Neural cell (in vitro differentiated cells): ENCODE data around the gene COX7A2L.

ENCODE experiments used
- EP300 ChIP-seq: fragments of 450-650 bp; conservative IDR thresholded peaks from 2 replicates; pipeline ENCODE4 v1.6.1; 2014; ENCODE audit warnings: antibody characterized with exemption, mild to moderate bottlenecking, moderate library complexity; ENCODE audit not compliant: poor library complexity, severe bottlenecking
- EZH2 ChIP-seq: fragments of 200-600, 300-800 bp; shearing (Covaris generic), sonication (generic); IDR thresholded peaks from 2 replicates; pipeline ENCODE4 v1.6.1; 2014; ENCODE audit warnings: antibody characterized with exemption, low read length, borderline replicate concordance, mild to moderate bottlenecking; ENCODE audit not compliant: insufficient read depth, poor library complexity, severe bottlenecking
- MXI1 ChIP-seq: fragments of 450-650 bp; conservative IDR thresholded peaks from 2 replicates; pipeline ENCODE4 v1.6.1; 2014; ENCODE audit warnings: antibody characterized with exemption, mild to moderate bottlenecking; ENCODE audit not compliant: poor library complexity, severe bottlenecking
- POLR2AphosphoS5 ChIP-seq: IDR thresholded peaks from 2 replicates; pipeline ENCODE4 v1.6.1; 2012
- RAD21 ChIP-seq: fragments of 450-650 bp; conservative IDR thresholded peaks from 2 replicates; pipeline ENCODE4 v1.6.1; 2014; ENCODE audit warnings: antibody characterized with exemption, mild to moderate bottlenecking, moderate library complexity
- SMC3 ChIP-seq: fragments of 450-650 bp; conservative IDR thresholded peaks from 2 replicates; pipeline ENCODE4 v1.6.1; 2014; ENCODE audit warnings: antibody characterized with exemption, mild to moderate bottlenecking, moderate library complexity; ENCODE audit not compliant: poor library complexity
- TAF1 ChIP-seq: IDR thresholded peaks from 2 replicates; pipeline ENCODE4 v1.6.1; 2012; ENCODE audit warnings: low read depth
- TF ChIP-seq, protein P1 (sequence below): fragments of 450-650 bp; IDR thresholded peaks from 2 replicates; pipeline ENCODE4 v1.5.1; 2014; ENCODE audit warnings: antibody characterized with exemption, mild to moderate bottlenecking, moderate library complexity; ENCODE audit not compliant: poor library complexity, severe bottlenecking
- TF ChIP-seq, protein P2 (sequence below): IDR thresholded peaks from 2 replicates; pipeline ENCODE4 v1.6.1; 2012; ENCODE audit warnings: borderline replicate concordance

DNA sequence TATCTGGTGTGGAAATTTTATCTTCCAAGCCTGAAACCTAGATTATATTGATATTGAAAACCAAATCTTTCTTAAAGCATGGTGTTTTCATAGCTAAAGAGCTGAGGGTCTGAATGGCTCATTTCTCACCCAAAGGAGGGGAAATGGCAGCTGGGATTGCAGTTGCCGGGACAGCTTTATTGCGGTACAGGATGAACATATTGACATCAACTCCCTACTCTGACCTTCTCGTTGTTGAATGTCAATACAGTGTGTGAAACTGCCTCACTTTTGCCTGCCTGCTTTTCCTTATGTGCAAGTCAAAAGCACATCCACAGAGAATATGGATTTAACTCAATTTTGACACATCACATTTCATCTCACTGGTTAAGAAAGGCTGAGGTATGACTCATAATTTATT is 3.6 kb upstream of the COX7A2L start:
- TF ChIP-seq, protein P1, sequence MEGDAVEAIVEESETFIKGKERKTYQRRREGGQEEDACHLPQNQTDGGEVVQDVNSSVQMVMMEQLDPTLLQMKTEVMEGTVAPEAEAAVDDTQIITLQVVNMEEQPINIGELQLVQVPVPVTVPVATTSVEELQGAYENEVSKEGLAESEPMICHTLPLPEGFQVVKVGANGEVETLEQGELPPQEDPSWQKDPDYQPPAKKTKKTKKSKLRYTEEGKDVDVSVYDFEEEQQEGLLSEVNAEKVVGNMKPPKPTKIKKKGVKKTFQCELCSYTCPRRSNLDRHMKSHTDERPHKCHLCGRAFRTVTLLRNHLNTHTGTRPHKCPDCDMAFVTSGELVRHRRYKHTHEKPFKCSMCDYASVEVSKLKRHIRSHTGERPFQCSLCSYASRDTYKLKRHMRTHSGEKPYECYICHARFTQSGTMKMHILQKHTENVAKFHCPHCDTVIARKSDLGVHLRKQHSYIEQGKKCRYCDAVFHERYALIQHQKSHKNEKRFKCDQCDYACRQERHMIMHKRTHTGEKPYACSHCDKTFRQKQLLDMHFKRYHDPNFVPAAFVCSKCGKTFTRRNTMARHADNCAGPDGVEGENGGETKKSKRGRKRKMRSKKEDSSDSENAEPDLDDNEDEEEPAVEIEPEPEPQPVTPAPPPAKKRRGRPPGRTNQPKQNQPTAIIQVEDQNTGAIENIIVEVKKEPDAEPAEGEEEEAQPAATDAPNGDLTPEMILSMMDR: no peak
- TF ChIP-seq EZH2 (no peak), POLR2AphosphoS5 (peak; percentile 38), RAD21 (no peak), SMC3 (no peak), EP300 (peak; percentile 30), TAF1 (no peak), MXI1 (no peak)
- TF ChIP-seq, protein P2, sequence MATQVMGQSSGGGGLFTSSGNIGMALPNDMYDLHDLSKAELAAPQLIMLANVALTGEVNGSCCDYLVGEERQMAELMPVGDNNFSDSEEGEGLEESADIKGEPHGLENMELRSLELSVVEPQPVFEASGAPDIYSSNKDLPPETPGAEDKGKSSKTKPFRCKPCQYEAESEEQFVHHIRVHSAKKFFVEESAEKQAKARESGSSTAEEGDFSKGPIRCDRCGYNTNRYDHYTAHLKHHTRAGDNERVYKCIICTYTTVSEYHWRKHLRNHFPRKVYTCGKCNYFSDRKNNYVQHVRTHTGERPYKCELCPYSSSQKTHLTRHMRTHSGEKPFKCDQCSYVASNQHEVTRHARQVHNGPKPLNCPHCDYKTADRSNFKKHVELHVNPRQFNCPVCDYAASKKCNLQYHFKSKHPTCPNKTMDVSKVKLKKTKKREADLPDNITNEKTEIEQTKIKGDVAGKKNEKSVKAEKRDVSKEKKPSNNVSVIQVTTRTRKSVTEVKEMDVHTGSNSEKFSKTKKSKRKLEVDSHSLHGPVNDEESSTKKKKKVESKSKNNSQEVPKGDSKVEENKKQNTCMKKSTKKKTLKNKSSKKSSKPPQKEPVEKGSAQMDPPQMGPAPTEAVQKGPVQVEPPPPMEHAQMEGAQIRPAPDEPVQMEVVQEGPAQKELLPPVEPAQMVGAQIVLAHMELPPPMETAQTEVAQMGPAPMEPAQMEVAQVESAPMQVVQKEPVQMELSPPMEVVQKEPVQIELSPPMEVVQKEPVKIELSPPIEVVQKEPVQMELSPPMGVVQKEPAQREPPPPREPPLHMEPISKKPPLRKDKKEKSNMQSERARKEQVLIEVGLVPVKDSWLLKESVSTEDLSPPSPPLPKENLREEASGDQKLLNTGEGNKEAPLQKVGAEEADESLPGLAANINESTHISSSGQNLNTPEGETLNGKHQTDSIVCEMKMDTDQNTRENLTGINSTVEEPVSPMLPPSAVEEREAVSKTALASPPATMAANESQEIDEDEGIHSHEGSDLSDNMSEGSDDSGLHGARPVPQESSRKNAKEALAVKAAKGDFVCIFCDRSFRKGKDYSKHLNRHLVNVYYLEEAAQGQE: peak; percentile 56
